ENCODE results near the gene SMIM45.

SMIM45 gene

DNA sequence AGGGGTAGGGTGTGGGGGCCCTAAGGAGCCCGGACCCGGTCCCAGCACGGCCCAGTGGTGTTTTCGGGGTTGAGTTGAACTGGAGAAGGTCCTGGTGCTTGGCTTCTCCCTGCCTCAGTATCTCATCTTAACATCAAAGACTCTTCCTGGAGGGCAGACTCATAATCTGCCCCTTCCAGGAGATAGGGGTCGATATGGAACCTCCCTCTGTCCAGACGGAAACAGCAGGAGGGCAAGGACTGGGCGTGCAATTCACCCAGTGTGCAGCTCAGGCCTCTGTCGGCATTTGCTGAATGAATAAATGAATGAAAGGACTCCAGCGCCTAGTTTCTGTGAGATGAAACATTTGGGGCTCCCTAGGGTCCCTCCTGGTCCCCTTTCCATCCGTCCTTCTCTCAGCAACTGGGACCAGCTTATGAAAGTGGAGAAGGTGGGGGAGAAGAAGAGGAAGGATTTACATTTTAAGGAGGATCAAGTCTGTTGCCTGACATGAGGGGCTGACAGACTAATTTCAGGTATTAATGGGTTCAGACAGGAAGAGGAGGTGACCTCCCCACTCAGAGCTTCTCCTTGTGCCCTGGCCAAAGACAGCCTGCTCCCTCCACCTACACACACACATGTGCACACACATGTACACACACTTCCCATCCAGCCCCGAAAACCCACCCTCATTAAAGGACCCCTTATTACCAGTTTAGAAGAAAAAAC, 36.0 kb upstream of the SMIM45 start:
- Histone ChIP-seq H3K27me3 (peaks cover 0 to 23% (median 12%) of the 10 kb centered on the region in 4 donors), H3K4me3 (no peak overlapping the region), H3K36me3 (no peaks in the 10 kb centered on the region), H3K4me1 (peaks cover under 1 to 13% (median 10%) of the 10 kb centered on the region in 3 donors), H3K9me3 (no peaks in the 10 kb centered on the region), H3K27ac (no peak overlapping the region)
- intact Hi-C loops (cut with DNase I): no loop called here
- DNase-seq (no peak), FAIRE-seq (no peak), ATAC-seq (no peak)
- WGBS, 2 donors: 55 to 62% methylated on average over 11 of the region's 11 CpGs
- TF ChIP-seq CTCF (IDR thresholded peaks at IDR 0.05): no peak

- WGBS, 2 donors: 58 to 69% methylated on average over 10 of the region's 10 CpGs
- intact Hi-C loops (cut with DNase I): no loop called here
- Histone ChIP-seq H3K27me3 (peaks cover 0 to 18% (median 8%) of the 10 kb centered on the region in 4 donors), H3K36me3 (no peaks in the 10 kb centered on the region), H3K4me1 (peaks cover 0 to 9% (median 8%) of the 10 kb centered on the region in 3 donors), H3K4me3 (no peak overlapping the region), H3K9me3 (no peaks in the 10 kb centered on the region), H3K27ac (no peak overlapping the region)
- DNase-seq (no peak), FAIRE-seq (no peak), ATAC-seq (no peak)
- no peak for TF ChIP-seq CTCF (IDR thresholded peaks at IDR 0.05)
Measured at GRCh38 chr22:41916745-41917358, 35.1 kb upstream of the SMIM45 start.

- no peak overlapping the region for H3K27ac ChIP-seq
- no peaks in the 10 kb centered on the region for H3K36me3 ChIP-seq
- peaks cover 0 to 9% (median 8%) of the 10 kb centered on the region in 3 donors for H3K4me1 ChIP-seq
- intact Hi-C loops (cut with DNase I): no loop called here
- peaks cover 0 to 18% (median 6%) of the 10 kb centered on the region in 4 donors for H3K27me3 ChIP-seq
- DNase-seq (peak in 1 of 6 donors; percentile 54), FAIRE-seq (no peak), ATAC-seq (no peak)
- 51 to 52% methylated on average over 11 of the region's 11 CpGs for WGBS, 2 donors
- TF ChIP-seq CTCF (IDR thresholded peaks at IDR 0.05): no peak
- no peak overlapping the region for H3K4me3 ChIP-seq
- no peaks in the 10 kb centered on the region for H3K9me3 ChIP-seq
Measured at GRCh38 chr22:41917375-41917902, 34.5 kb upstream of the SMIM45 start.

- no peak for TF ChIP-seq CTCF (IDR thresholded peaks at IDR 0.05)
- H3K9me3 ChIP-seq: no peaks in the 10 kb centered on the region
- H3K4me3 ChIP-seq: no peak overlapping the region
- no peak overlapping the region for H3K27ac ChIP-seq
- H3K36me3 ChIP-seq: no peaks in the 10 kb centered on the region
- peaks cover 0 to 9% (median 8%) of the 10 kb centered on the region in 3 donors for H3K4me1 ChIP-seq
- FAIRE-seq (no peak), ATAC-seq (peak in 1 of 4 donors; percentile 21), DNase-seq (peak in 1 of 6 donors; percentile 75)
- H3K27me3 ChIP-seq: peaks cover 0 to 12% (median 6%) of the 10 kb centered on the region in 4 donors
- intact Hi-C loops (cut with DNase I): no loop called here
- WGBS, 2 donors: 65 to 77% methylated on average over 23 of the region's 23 CpGs
Measured at GRCh38 chr22:41917903-41918791, 33.8 kb upstream of the SMIM45 start.
